IMR-90 (cell line): ENCODE measurements around the gene CNIH2.
A peak's percentile ranks its signal among the peaks of the same experiment; 100 is the strongest.

ENCODE experiments used
- BHLHE40 ChIP-seq: fragments of 150-350 bp; IDR thresholded peaks from 2 replicates; pipeline ENCODE4 v1.6.1; 2016; ENCODE audit warnings: mild to moderate bottlenecking, low read depth, low read length
- CEBPB ChIP-seq: IDR thresholded peaks from 2 replicates; pipeline ENCODE4 v1.6.1; 2012; ENCODE audit warnings: low read depth, low read length, improper control_type of control experiment
- CTCF ChIP-seq: conservative IDR thresholded peaks from 2 replicates; pipeline ENCODE4 v1.5.1; 2012; ENCODE audit warnings: mild to moderate bottlenecking, low read depth, low read length, improper control_type of control experiment
- ELK1 ChIP-seq: fragments of 150-350 bp; IDR thresholded peaks from 2 replicates; pipeline ENCODE4 v1.6.1; 2016; ENCODE audit warnings: low read depth, mild to moderate bottlenecking, low read length, moderate library complexity, borderline replicate concordance
- MAFK ChIP-seq: IDR thresholded peaks from 2 replicates; pipeline ENCODE4 v1.6.1; 2012; ENCODE audit warnings: low read depth, low read length, improper control_type of control experiment
- MAZ ChIP-seq: IDR thresholded peaks from 2 replicates; pipeline ENCODE4 v1.6.1; 2012; ENCODE audit warnings: low read depth, mild to moderate bottlenecking, low read length, improper control_type of control experiment, moderate library complexity, borderline replicate concordance
- NFE2L2 ChIP-seq: fragments of 150-350 bp; IDR thresholded peaks from 2 replicates; pipeline ENCODE4 v1.6.1; 2016; ENCODE audit warnings: low read depth, mild to moderate bottlenecking, low read length
- POLR2A ChIP-seq: IDR thresholded peaks from 2 replicates; pipeline ENCODE4 v1.6.1; 2012; ENCODE audit warnings: mild to moderate bottlenecking, low read depth, low read length
- RAD21 ChIP-seq: IDR thresholded peaks from 2 replicates; pipeline ENCODE4 v1.6.1; 2012; ENCODE audit warnings: low read length, improper control_type of control experiment
- RCOR1 ChIP-seq: IDR thresholded peaks from 2 replicates; pipeline ENCODE4 v1.6.1; 2012; ENCODE audit warnings: mild to moderate bottlenecking, low read length, improper control_type of control experiment; ENCODE audit not compliant: insufficient replicate concordance
- RFX5 ChIP-seq: IDR thresholded peaks from 2 replicates; pipeline ENCODE4 v1.8.0; 2012; ENCODE audit warnings: low read depth, mild to moderate bottlenecking, low read length, moderate library complexity
- SMC3 ChIP-seq: fragments of 150-350 bp; IDR thresholded peaks from 2 replicates; pipeline ENCODE4 v1.6.1; 2016; ENCODE audit warnings: low read depth, mild to moderate bottlenecking, antibody characterized with exemption, low read length, moderate library complexity
- USF2 ChIP-seq: fragments of 150-350 bp; IDR thresholded peaks from 2 replicates; pipeline ENCODE4 v1.6.1; 2017; ENCODE audit warnings: mild to moderate bottlenecking, antibody characterized with exemption, low read length, low read depth

- TF ChIP-seq RAD21 (no peak), CTCF (no peak), POLR2A (no peak), CEBPB (no peak), BHLHE40 (no peak), MAFK (no peak), NFE2L2 (no peak), MAZ (0 out of 2 replicates have a peak, but pooled peaks have one; percentile 1), SMC3 (no peak), RFX5 (no peak), USF2 (no peak), ELK1 (no peak), RCOR1 (no peak)
Measured at GRCh38 chr11:66318600-66318970, 40.6 kb downstream of the CNIH2 start.
